Mammary epithelial cell (primary cell): ENCODE results near the gene SLAMF1.

Experiments
- EZH2 ChIP-seq: IDR thresholded peaks from 2 replicates; pipeline ENCODE4 v1.6.1; 2012; ENCODE audit warnings: low read length, inconsistent platforms, borderline replicate concordance
- TF ChIP-seq, protein P1 (sequence below), 2 donors: IDR thresholded peaks in 1 of 2; conservative IDR thresholded peaks in 1 of 2; 2 replicates each; pipeline ENCODE4 v1.5.1; 2011 to 2012; ENCODE audit warnings: inconsistent platforms in 2 of 2, low read length in 2 of 2, mild to moderate bottlenecking in 2 of 2, control low read depth in 1 of 2, low read depth in 1 of 2; ENCODE audit not compliant: insufficient read depth in 1 of 2; ENCODE audit errors: extremely low read depth in 1 of 2

DNA sequence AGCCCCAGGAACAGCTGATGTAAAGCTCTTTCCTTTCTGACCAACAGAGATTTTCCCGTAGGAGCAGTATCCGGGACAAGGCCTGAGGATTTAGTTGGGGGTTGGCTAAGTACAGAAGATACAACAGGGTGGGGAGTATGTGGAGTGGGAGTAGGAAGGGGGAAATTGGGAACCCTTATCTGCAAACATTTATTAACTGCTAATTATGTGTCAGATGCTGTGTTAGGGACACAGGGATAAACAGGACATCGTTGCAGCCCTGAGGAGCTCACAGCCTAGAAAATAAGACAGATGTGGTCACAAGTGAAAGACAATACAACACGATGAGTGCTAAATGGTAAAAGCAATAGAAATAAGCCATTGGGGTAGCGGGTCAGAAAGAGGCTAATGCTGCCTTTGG is 79.5 kb downstream of the SLAMF1 start:
- TF ChIP-seq, protein P1, sequence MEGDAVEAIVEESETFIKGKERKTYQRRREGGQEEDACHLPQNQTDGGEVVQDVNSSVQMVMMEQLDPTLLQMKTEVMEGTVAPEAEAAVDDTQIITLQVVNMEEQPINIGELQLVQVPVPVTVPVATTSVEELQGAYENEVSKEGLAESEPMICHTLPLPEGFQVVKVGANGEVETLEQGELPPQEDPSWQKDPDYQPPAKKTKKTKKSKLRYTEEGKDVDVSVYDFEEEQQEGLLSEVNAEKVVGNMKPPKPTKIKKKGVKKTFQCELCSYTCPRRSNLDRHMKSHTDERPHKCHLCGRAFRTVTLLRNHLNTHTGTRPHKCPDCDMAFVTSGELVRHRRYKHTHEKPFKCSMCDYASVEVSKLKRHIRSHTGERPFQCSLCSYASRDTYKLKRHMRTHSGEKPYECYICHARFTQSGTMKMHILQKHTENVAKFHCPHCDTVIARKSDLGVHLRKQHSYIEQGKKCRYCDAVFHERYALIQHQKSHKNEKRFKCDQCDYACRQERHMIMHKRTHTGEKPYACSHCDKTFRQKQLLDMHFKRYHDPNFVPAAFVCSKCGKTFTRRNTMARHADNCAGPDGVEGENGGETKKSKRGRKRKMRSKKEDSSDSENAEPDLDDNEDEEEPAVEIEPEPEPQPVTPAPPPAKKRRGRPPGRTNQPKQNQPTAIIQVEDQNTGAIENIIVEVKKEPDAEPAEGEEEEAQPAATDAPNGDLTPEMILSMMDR (conservative IDR thresholded peaks at IDR 0.05 in 1 of 2, IDR thresholded peaks at IDR 0.05 in 1 of 2; ENCODE audit: extremely low read depth in 1 of 2, insufficient read depth in 1 of 2, low read depth in 1 of 2, low read length in 2 of 2): no peak
- no peak for TF ChIP-seq EZH2
